MM.1S (cell line): ENCODE data around the gene MED13.

Source experiments
- CTCF ChIP-seq: fragments of 300-600 bp; sonication (generic); IDR thresholded peaks from 2 replicates; pipeline ENCODE4 v1.5.1; 2016; ENCODE audit warnings: antibody characterized with exemption, low read length, mixed read lengths
- EZH2 ChIP-seq: fragments of 300-600 bp; sonication (generic); optimal IDR thresholded peaks from 2 replicates; pipeline ENCODE3; 2017; ENCODE audit warnings: low read depth, mild to moderate bottlenecking, antibody characterized with exemption, low read length, mixed read lengths
- EZH2phosphoT487 ChIP-seq: fragments of 300-600 bp; sonication (generic); IDR thresholded peaks from 2 replicates; pipeline ENCODE4 v1.6.1; 2018; ENCODE audit warnings: antibody characterized with exemption, low read length

- TF ChIP-seq EZH2 (no peak), CTCF (no peak), EZH2phosphoT487 (no peak)
Observed at GRCh38 chr17:62052765-62053338, 12.2 kb downstream of the MED13 start.
